Osteoblast (primary cell): ENCODE data around the gene KRT13. TPM values are rescaled to one million over a fixed set of nuclear protein-coding genes. Genes with fewer than 3 reads are reported as not detected.

Experiments used
- DNase-seq: peaks from one replicate; pipeline ENCODE4 v3.0.0; 2011; ENCODE audit warnings: low spot score, mixed read lengths; ENCODE audit not compliant: insufficient read length; ENCODE audit errors: missing footprints
- H2AFZ ChIP-seq: 2 replicates; pipeline ENCODE4 v1.6.0; 2011; ENCODE audit warnings: mild to moderate bottlenecking, low read length
- H3K27ac ChIP-seq: 2 replicates; pipeline ENCODE4 v1.5.1; 2011; ENCODE audit warnings: mild to moderate bottlenecking, low read depth, low read length, moderate library complexity
- H3K27me3 ChIP-seq: 2 replicates; pipeline ENCODE4 v1.6.0; 2012; ENCODE audit warnings: mild to moderate bottlenecking, control low read depth, inconsistent platforms, low read length, moderate library complexity; ENCODE audit not compliant: insufficient read depth
- H3K36me3 ChIP-seq: 2 replicates; pipeline ENCODE4 v1.5.1; 2011; ENCODE audit warnings: mild to moderate bottlenecking, low read length, control low read depth, moderate library complexity; ENCODE audit not compliant: insufficient read depth
- H3K4me1 ChIP-seq: 2 replicates; pipeline ENCODE4 v1.5.1; 2011; ENCODE audit warnings: mild to moderate bottlenecking, low read length, control low read depth, moderate library complexity; ENCODE audit not compliant: insufficient read depth
- H3K4me2 ChIP-seq: 2 replicates; pipeline ENCODE4 v1.6.0; 2011; ENCODE audit warnings: mild to moderate bottlenecking, low read length; ENCODE audit not compliant: insufficient read depth
- H3K4me3 ChIP-seq: fragments of 200-600 bp; sonication (generic); 3 replicates; pipeline ENCODE4 v1.5.1; 2012; ENCODE audit warnings: mild to moderate bottlenecking, low read length, inconsistent platforms; ENCODE audit not compliant: insufficient read depth
- H3K79me2 ChIP-seq: 2 replicates; pipeline ENCODE4 v1.6.0; 2012; ENCODE audit warnings: mild to moderate bottlenecking, low read length, control low read depth, inconsistent platforms; ENCODE audit not compliant: insufficient read depth
- H3K9me3 ChIP-seq: 2 replicates; pipeline ENCODE4 v1.5.1; 2011; ENCODE audit warnings: low read depth, low read length, control low read depth
- H4K20me1 ChIP-seq: 2 replicates; pipeline ENCODE4 v1.6.0; 2012; ENCODE audit warnings: mild to moderate bottlenecking, low read length, control low read depth; ENCODE audit not compliant: insufficient read depth
- CTCF ChIP-seq: IDR thresholded peaks from 2 replicates; pipeline ENCODE4 v1.5.1; 2011; ENCODE audit warnings: mild to moderate bottlenecking, low read depth, low read length, moderate library complexity; ENCODE audit errors: extremely low read depth
- total RNA-seq: library from RNA; depleted of rRNA; stranded (reverse); fragments of >200 nt; gene quantifications from 2 replicates; pipeline ENCODE4 v1.2.3, GENCODE V29; 2012

KRT13 gene
- total RNA-seq, 1 donor: not detected

GRCh38 chr17:41542357-41542756 lies 36.9 kb upstream of the KRT13 start:
- Histone ChIP-seq H3K4me1 (peaks cover 20% of the 10 kb centered on the region), H3K9me3 (no peaks in the 10 kb centered on the region), H2AFZ (no peak overlapping the region), H3K27ac (no peak overlapping the region), H3K27me3 (no peaks in the 10 kb centered on the region), H4K20me1 (no peaks in the 10 kb centered on the region), H3K4me3 (no peak overlapping the region), H3K79me2 (no peaks in the 10 kb centered on the region), H3K36me3 (no peaks in the 10 kb centered on the region), H3K4me2 (no peak overlapping the region)
- DNase-seq: no peak
- no peak for TF ChIP-seq CTCF

- H4K20me1 ChIP-seq: no peaks in the 10 kb centered on the region
- TF ChIP-seq CTCF: no peak
Measured at GRCh38 chr17:41540921-41541625, 35.7 kb upstream of the KRT13 start.

GRCh38 chr17:41539979-41540701 lies 34.7 kb upstream of the KRT13 start:
- no peaks in the 10 kb centered on the region for H3K27me3 ChIP-seq
- TF ChIP-seq CTCF: no peak
- no peaks in the 10 kb centered on the region for H3K36me3 ChIP-seq
- H3K9me3 ChIP-seq: no peaks in the 10 kb centered on the region
- H3K27ac ChIP-seq: no peak overlapping the region
- no peaks in the 10 kb centered on the region for H3K79me2 ChIP-seq
- H3K4me2 ChIP-seq: no peak overlapping the region
- no peak overlapping the region for H2AFZ ChIP-seq
- DNase-seq: no peak
- H4K20me1 ChIP-seq: no peaks in the 10 kb centered on the region
- H3K4me3 ChIP-seq: no peak overlapping the region
- H3K4me1 ChIP-seq: peaks cover 19% of the 10 kb centered on the region

More at GRCh38 chr17:41540921-41541625, 35.7 kb upstream of the KRT13 start:
- H3K79me2 ChIP-seq: no peaks in the 10 kb centered on the region
- H3K4me2 ChIP-seq: no peak overlapping the region
- H3K4me1 ChIP-seq: peaks cover 19% of the 10 kb centered on the region
- no peak overlapping the region for H3K27ac ChIP-seq
- no peak overlapping the region for H2AFZ ChIP-seq
- no peak for DNase-seq
- H3K4me3 ChIP-seq: no peak overlapping the region
- no peaks in the 10 kb centered on the region for H3K27me3 ChIP-seq
- H3K36me3 ChIP-seq: no peaks in the 10 kb centered on the region
- H3K9me3 ChIP-seq: no peaks in the 10 kb centered on the region

GRCh38 chr17:41539071-41539492 lies 33.7 kb upstream of the KRT13 start:
- Histone ChIP-seq H3K9me3 (no peaks in the 10 kb centered on the region), H2AFZ (peak overlapping the region; percentile 75), H3K4me2 (peak overlapping the region; percentile 33), H3K27ac (peak overlapping the region; percentile 40), H3K36me3 (no peaks in the 10 kb centered on the region), H4K20me1 (no peaks in the 10 kb centered on the region), H3K27me3 (no peaks in the 10 kb centered on the region), H3K4me1 (peaks cover 19% of the 10 kb centered on the region), H3K79me2 (no peaks in the 10 kb centered on the region), H3K4me3 (no peak overlapping the region)
- TF ChIP-seq CTCF: no peak
- peak; percentile 49 for DNase-seq
